Panc1 (cell line): Measurements from ENCODE around the gene BANF1. TPM values are rescaled to one million over a fixed set of nuclear protein-coding genes. Genes with fewer than 3 reads are reported as not detected.

Experiments
- ATAC-seq: fragments of 200-7000 bp; cut with Tn5 transposase; 2 replicates; pipeline ENCODE4 v1.9.1; 2020; ENCODE audit warnings: mild to moderate bottlenecking, moderate library complexity
- BruUV-seq: library from RNA; stranded (reverse); fragments of 400-500 nt; replicated peaks from 2 replicates; lab custom pipeline; 2021; lab: Mats Ljungman, UMichigan
- CTCF ChIA-PET: fragments of 300-600 bp; sonication (Branson Sonifier 250); formaldehyde crosslinking; loops from one replicate; lab custom pipeline; 2022; ENCODE audit warnings: antibody characterized with exemption; lab: Charles Lee
- POLR2A ChIA-PET: fragments of 300-600 bp; sonication (Branson Sonifier 250); formaldehyde crosslinking; loops from one replicate; lab custom pipeline; 2022; ENCODE audit warnings: antibody characterized with exemption; lab: Charles Lee
- DNase-seq: peaks from one replicate; pipeline ENCODE4 v3.0.0-alpha.2; 2010; ENCODE audit warnings: low read depth, low spot score
- H3K27ac ChIP-seq: 2 replicates; pipeline ENCODE4 v1.5.1; 2011; ENCODE audit warnings: mild to moderate bottlenecking, low read length, inconsistent platforms
- H3K27me3 ChIP-seq: fragments of 200-500 bp; sonication (Bioruptor generic); 2 replicates; pipeline ENCODE4 v1.6.0; 2014; ENCODE audit warnings: low read length, inconsistent platforms; ENCODE audit not compliant: control insufficient read depth, insufficient read depth
- H3K36me3 ChIP-seq: fragments of 200-500 bp; sonication (Bioruptor generic); 2 replicates; pipeline ENCODE4 v1.5.1; 2014; ENCODE audit warnings: inconsistent platforms, mild to moderate bottlenecking, low read length, moderate library complexity; ENCODE audit not compliant: control insufficient read depth, insufficient read depth
- H3K4me1 ChIP-seq: 2 replicates; pipeline ENCODE4 v1.5.1; 2011; ENCODE audit warnings: inconsistent platforms, mild to moderate bottlenecking, low read length, moderate library complexity; ENCODE audit not compliant: control insufficient read depth, insufficient read depth
- H3K4me3 ChIP-seq, 2 experiments: 2 replicates each; pipeline ENCODE4 v1.5.1; 2011 to 2012; ENCODE audit warnings: low read depth in 2 of 2, low read length in 2 of 2, mild to moderate bottlenecking in 2 of 2, inconsistent platforms in 1 of 2, moderate library complexity in 1 of 2
- H3K9me3 ChIP-seq: fragments of 200-500 bp; sonication (Bioruptor generic); 2 replicates; pipeline ENCODE4 v1.5.1; 2014; ENCODE audit warnings: low read depth, mild to moderate bottlenecking, inconsistent platforms, low read length, moderate library complexity; ENCODE audit not compliant: control insufficient read depth, insufficient read depth
- POLR2AphosphoS5 ChIP-seq: IDR thresholded peaks from 2 replicates; pipeline ENCODE4 v1.6.1; 2012; ENCODE audit warnings: mild to moderate bottlenecking, low read depth, low read length, moderate library complexity
- SIN3A ChIP-seq: IDR thresholded peaks from 2 replicates; pipeline ENCODE4 v1.6.1; 2012; ENCODE audit warnings: low read depth, mild to moderate bottlenecking, low read length, moderate library complexity, borderline replicate concordance; ENCODE audit not compliant: insufficient read depth
- TCF7L2 ChIP-seq: IDR thresholded peaks from 2 replicates; pipeline ENCODE4 v1.6.1; 2011; ENCODE audit warnings: mild to moderate bottlenecking, low read depth, low read length, inconsistent platforms
- in situ Hi-C: cut with HindIII; loops from 2 replicates; pipeline ENCODE4 v1.10.0; 2016; ENCODE audit warnings: low sequenced_read_pairs, low pct_unique_long_range_greater_than_20kb
- intact Hi-C: fragments of 100-400 bp; cut with micrococcal nuclease; formaldehyde crosslinking; loops from one replicate; pipeline ENCODE4 v1.10.0; 2022; ENCODE audit not compliant: unreplicated experiment
- total RNA-seq: library from RNA; stranded (reverse); gene quantifications from one replicate; pipeline ENCODE4 v1.2.1, GENCODE V29; 2021; ENCODE audit not compliant: unreplicated experiment
- TF ChIP-seq, protein P1 (sequence below): fragments of 450-650 bp; IDR thresholded peaks from 2 replicates; pipeline ENCODE4 v1.5.1; 2017; ENCODE audit warnings: mild to moderate bottlenecking
- TF ChIP-seq, protein P2 (sequence below), 2 experiments: IDR thresholded peaks; 2 replicates each; pipeline ENCODE4 v1.6.1; 2011 to 2012; ENCODE audit warnings: low read depth in 2 of 2, control low read depth in 1 of 2, low read length in 1 of 2, mild to moderate bottlenecking in 1 of 2, moderate library complexity in 1 of 2; ENCODE audit not compliant: insufficient read depth in 1 of 2

Gene BANF1
- total RNA-seq, 1 experiment from 2014 or later, result 494 TPM

GRCh38 chr11:65987336-65987735, 15.0 kb upstream of the BANF1 start:
- TF ChIP-seq, protein P1, sequence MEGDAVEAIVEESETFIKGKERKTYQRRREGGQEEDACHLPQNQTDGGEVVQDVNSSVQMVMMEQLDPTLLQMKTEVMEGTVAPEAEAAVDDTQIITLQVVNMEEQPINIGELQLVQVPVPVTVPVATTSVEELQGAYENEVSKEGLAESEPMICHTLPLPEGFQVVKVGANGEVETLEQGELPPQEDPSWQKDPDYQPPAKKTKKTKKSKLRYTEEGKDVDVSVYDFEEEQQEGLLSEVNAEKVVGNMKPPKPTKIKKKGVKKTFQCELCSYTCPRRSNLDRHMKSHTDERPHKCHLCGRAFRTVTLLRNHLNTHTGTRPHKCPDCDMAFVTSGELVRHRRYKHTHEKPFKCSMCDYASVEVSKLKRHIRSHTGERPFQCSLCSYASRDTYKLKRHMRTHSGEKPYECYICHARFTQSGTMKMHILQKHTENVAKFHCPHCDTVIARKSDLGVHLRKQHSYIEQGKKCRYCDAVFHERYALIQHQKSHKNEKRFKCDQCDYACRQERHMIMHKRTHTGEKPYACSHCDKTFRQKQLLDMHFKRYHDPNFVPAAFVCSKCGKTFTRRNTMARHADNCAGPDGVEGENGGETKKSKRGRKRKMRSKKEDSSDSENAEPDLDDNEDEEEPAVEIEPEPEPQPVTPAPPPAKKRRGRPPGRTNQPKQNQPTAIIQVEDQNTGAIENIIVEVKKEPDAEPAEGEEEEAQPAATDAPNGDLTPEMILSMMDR, result no peak
- TF ChIP-seq, protein P2, sequence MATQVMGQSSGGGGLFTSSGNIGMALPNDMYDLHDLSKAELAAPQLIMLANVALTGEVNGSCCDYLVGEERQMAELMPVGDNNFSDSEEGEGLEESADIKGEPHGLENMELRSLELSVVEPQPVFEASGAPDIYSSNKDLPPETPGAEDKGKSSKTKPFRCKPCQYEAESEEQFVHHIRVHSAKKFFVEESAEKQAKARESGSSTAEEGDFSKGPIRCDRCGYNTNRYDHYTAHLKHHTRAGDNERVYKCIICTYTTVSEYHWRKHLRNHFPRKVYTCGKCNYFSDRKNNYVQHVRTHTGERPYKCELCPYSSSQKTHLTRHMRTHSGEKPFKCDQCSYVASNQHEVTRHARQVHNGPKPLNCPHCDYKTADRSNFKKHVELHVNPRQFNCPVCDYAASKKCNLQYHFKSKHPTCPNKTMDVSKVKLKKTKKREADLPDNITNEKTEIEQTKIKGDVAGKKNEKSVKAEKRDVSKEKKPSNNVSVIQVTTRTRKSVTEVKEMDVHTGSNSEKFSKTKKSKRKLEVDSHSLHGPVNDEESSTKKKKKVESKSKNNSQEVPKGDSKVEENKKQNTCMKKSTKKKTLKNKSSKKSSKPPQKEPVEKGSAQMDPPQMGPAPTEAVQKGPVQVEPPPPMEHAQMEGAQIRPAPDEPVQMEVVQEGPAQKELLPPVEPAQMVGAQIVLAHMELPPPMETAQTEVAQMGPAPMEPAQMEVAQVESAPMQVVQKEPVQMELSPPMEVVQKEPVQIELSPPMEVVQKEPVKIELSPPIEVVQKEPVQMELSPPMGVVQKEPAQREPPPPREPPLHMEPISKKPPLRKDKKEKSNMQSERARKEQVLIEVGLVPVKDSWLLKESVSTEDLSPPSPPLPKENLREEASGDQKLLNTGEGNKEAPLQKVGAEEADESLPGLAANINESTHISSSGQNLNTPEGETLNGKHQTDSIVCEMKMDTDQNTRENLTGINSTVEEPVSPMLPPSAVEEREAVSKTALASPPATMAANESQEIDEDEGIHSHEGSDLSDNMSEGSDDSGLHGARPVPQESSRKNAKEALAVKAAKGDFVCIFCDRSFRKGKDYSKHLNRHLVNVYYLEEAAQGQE (IDR thresholded peaks at IDR 0.05; ENCODE audit: insufficient read depth in 1 of 2, low read depth in 2 of 2, low read length in 1 of 2), result no peak
- TF ChIP-seq POLR2AphosphoS5, result no peak
- no peak for TF ChIP-seq TCF7L2
- TF ChIP-seq SIN3A, result no peak
- no peaks in the 10 kb centered on the region for H3K36me3 ChIP-seq
- H3K9me3 ChIP-seq, result no peaks in the 10 kb centered on the region
- BruUV-seq, result no TSS peak
- POLR2A ChIA-PET, result no interaction called here
- DNase-seq, result no peak
- ATAC-seq, result no peak
- no peaks in the 10 kb centered on the region for H3K4me1 ChIP-seq
- in situ Hi-C loops (no loop called here), intact Hi-C loops (no loop called here)
- CTCF ChIA-PET, result no interaction called here
- no peak overlapping the region for H3K27ac ChIP-seq
- no peak overlapping the region for H3K4me3 ChIP-seq
- no peaks in the 10 kb centered on the region for H3K27me3 ChIP-seq

- Histone ChIP-seq H3K27ac (no peak overlapping the region), H3K27me3 (no peaks in the 10 kb centered on the region), H3K4me1 (no peaks in the 10 kb centered on the region), H3K36me3 (no peaks in the 10 kb centered on the region), H3K9me3 (no peaks in the 10 kb centered on the region), H3K4me3 (no peak overlapping the region)
- no TSS peak for BruUV-seq
- ChIA-PET CTCF (interaction anchor here (0.5 to 0.9 kb wide), 5 partner anchors 101 to 315 kb away, joined by 3 to 7 read pairs (median 5); partner anchors contain the start of gene FIBP), POLR2A (interaction anchor here (0.5 to 0.7 kb wide), 2 partner anchors 107 to 147 kb away, joined by 6 to 10 read pairs; no protein-coding TSS in a partner anchor)
- TF ChIP-seq TCF7L2 (0 out of 2 replicates have a peak, but pooled peaks have one; percentile 19), POLR2AphosphoS5 (peak; percentile 69; the same call in 1 of the 2 replicates), SIN3A (no peak)
- TF ChIP-seq, protein P1, result peak; percentile 99
- intact Hi-C loops, result loop anchor here (2.0 kb wide), 1 partner anchor 100 kb away; the partner anchor contains the start of gene FIBP
- in situ Hi-C loops, result no loop called here
- peak; percentile 98 for ATAC-seq
- DNase-seq, result peak; percentile 95
Observed at GRCh38 chr11:65988791-65989592, 13.3 kb upstream of the BANF1 start.
